ENCODE measurements around the gene TM7SF2. TPM values are rescaled to one million over a fixed set of nuclear protein-coding genes. Genes with fewer than 3 reads are reported as not detected.

Gene TM7SF2
- total RNA-seq, 1 experiment from 2014 or later: 63.8 TPM

DNA sequence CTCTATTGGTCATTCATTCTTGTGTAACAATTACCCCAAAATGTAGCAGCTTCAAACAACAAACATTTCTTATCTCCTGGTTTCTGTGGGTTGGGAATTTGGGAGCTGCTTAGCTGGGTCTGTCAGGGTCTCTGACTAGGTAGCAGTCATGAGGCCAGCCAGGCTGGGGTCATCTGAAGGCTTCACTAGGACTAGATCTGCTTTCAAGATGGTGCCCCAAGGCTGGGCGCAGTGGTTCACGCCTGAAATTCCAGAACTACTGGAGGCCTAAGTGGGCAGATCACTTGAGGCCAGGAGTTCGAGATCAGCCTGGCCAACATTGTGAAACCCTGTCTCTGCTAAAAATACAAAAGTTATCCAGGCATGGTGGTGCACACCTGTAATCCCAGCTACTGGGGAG lies 45.3 kb downstream of the TM7SF2 start:
- ATAC-seq: no peak
- no peak for TF ChIP-seq CBFB (CRISPR knock-in tag; IDR thresholded peaks at IDR 0.05; ENCODE audit: low read depth)
- no peak for TF ChIP-seq CREM (CRISPR knock-in tag; IDR thresholded peaks at IDR 0.05)
- TF ChIP-seq HMGA2 (CRISPR knock-in tag; IDR thresholded peaks at IDR 0.05): no peak
- TF ChIP-seq ETV6 (CRISPR knock-in tag; IDR thresholded peaks at IDR 0.05): no peak
- TF ChIP-seq, protein P1, sequence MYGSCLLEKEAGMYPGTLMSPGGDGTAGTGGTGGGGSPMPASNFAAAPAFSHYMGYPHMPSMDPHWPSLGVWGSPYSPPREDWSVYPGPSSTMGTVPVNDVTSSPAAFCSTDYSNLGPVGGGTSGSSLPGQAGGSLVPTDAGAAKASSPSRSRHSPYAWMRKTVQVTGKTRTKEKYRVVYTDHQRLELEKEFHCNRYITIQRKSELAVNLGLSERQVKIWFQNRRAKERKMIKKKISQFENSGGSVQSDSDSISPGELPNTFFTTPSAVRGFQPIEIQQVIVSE (CRISPR knock-in tag; IDR thresholded peaks at IDR 0.05; ENCODE audit: borderline replicate concordance): no peak
- TF ChIP-seq MYBL2 (CRISPR knock-in tag; IDR thresholded peaks at IDR 0.05): no peak
- no peak for TF ChIP-seq SOX15 (CRISPR knock-in tag; IDR thresholded peaks at IDR 0.05)
- TF ChIP-seq NFE2L1 (CRISPR knock-in tag; IDR thresholded peaks at IDR 0.05): no peak
- TF ChIP-seq, protein P2, sequence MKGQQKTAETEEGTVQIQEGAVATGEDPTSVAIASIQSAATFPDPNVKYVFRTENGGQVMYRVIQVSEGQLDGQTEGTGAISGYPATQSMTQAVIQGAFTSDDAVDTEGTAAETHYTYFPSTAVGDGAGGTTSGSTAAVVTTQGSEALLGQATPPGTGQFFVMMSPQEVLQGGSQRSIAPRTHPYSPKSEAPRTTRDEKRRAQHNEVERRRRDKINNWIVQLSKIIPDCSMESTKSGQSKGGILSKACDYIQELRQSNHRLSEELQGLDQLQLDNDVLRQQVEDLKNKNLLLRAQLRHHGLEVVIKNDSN (CRISPR knock-in tag; IDR thresholded peaks at IDR 0.05): no peak
- no peak for TF ChIP-seq ZNF671 (CRISPR knock-in tag; IDR thresholded peaks at IDR 0.05)
- no peak for TF ChIP-seq EMX1 (CRISPR knock-in tag; IDR thresholded peaks at IDR 0.05)
- no peak for TF ChIP-seq ESRRA (CRISPR knock-in tag; IDR thresholded peaks at IDR 0.05; ENCODE audit: borderline replicate concordance)
- TF ChIP-seq, protein P3, sequence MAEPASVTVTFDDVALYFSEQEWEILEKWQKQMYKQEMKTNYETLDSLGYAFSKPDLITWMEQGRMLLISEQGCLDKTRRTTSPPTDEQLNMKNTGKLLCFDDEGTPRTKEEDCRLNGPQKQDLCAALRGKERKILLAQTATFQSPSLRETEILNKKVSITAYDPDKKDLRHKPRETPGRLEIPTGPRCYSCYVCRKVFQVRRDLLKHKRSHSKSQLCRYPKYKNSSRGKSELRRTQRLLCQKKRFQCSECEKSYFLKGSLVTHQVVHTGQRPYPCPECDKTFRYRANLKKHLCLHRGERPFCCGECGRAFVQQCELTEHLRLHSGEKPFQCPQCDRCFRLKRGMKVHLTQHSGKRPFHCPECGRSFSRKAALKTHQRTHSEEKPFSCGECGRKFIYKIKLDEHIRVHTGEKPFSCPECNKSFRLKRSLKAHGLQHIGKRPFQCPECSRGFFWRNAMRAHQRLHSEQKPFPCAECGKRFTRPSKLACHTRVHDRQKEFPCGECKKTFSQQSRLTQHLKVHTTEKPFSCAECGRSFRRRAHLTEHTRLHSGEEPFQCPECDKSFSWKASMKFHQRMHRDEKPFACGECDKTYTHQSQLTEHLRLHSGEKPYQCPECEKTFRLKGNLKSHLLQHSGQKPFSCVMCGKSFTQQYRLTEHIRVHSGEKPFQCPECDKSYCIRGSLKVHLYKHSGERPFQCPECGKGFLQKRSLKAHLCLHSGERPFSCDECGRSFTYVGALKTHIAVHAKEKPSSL (CRISPR knock-in tag; conservative IDR thresholded peaks at IDR 0.05): no peak
- no peak for TF ChIP-seq IRF2 (CRISPR knock-in tag; IDR thresholded peaks at IDR 0.05; ENCODE audit: borderline replicate concordance, low read depth)
- TF ChIP-seq, protein P4, sequence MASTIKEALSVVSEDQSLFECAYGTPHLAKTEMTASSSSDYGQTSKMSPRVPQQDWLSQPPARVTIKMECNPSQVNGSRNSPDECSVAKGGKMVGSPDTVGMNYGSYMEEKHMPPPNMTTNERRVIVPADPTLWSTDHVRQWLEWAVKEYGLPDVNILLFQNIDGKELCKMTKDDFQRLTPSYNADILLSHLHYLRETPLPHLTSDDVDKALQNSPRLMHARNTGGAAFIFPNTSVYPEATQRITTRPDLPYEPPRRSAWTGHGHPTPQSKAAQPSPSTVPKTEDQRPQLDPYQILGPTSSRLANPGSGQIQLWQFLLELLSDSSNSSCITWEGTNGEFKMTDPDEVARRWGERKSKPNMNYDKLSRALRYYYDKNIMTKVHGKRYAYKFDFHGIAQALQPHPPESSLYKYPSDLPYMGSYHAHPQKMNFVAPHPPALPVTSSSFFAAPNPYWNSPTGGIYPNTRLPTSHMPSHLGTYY (CRISPR knock-in tag; IDR thresholded peaks at IDR 0.05): no peak
- TF ChIP-seq GABPB1 (CRISPR knock-in tag; IDR thresholded peaks at IDR 0.05): no peak
- CTCF ChIA-PET: interaction anchor here (0.7 kb wide), 1 partner anchor 333 kb away, joined by 3 read pairs; no protein-coding TSS in a partner anchor
- Mint-ChIP-seq H3K27me3 (ENCODE audit: low read depth) (peaks cover 23% of the 10 kb centered on the region), H3K27ac (no peak overlapping the region), H3K9me3 (no peaks in the 10 kb centered on the region), H3K4me1 (no peaks in the 10 kb centered on the region), H3K4me3 (no peak overlapping the region), H3K36me3 (no peaks in the 10 kb centered on the region)
- no peak for DNase-seq (ENCODE audit: low spot score)
- POLR2A ChIA-PET: no interaction called here

DNA sequence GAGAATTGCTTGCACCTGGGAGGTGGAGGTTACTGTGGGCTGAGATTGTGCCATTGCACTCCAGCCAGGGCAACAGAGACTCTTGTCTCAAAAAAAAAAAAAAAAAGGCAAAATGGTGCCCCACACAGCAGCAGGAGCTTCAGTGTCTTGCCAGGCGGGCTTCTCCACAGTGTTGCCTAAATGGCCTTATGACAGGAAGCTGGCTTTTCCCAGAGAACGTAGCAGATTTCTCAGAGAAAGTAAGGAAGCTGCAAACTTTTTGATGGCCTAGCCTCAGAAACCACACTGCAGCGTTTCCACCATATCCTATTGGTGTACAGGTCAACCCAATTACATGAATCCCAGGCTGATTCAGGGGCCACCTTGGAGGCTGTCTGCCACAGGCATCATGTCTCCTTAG lies 45.7 kb downstream of the TM7SF2 start:
- Mint-ChIP-seq H3K27me3 (ENCODE audit: low read depth) (peaks cover 21% of the 10 kb centered on the region), H3K4me3 (no peak overlapping the region), H3K27ac (no peak overlapping the region), H3K36me3 (no peaks in the 10 kb centered on the region), H3K4me1 (no peaks in the 10 kb centered on the region), H3K9me3 (no peaks in the 10 kb centered on the region)
- ATAC-seq (no peak), DNase-seq (ENCODE audit: low spot score) (no peak)
- TF ChIP-seq, protein P1 (CRISPR knock-in tag; IDR thresholded peaks at IDR 0.05; ENCODE audit: borderline replicate concordance): no peak
- TF ChIP-seq TCF7 (CRISPR knock-in tag; IDR thresholded peaks at IDR 0.05; ENCODE audit: low read depth) (no peak), ZNF121 (CRISPR knock-in tag; IDR thresholded peaks at IDR 0.05) (no peak), ZNF263 (CRISPR knock-in tag; IDR thresholded peaks at IDR 0.05; ENCODE audit: low read depth) (no peak)
- TF ChIP-seq, protein P5, sequence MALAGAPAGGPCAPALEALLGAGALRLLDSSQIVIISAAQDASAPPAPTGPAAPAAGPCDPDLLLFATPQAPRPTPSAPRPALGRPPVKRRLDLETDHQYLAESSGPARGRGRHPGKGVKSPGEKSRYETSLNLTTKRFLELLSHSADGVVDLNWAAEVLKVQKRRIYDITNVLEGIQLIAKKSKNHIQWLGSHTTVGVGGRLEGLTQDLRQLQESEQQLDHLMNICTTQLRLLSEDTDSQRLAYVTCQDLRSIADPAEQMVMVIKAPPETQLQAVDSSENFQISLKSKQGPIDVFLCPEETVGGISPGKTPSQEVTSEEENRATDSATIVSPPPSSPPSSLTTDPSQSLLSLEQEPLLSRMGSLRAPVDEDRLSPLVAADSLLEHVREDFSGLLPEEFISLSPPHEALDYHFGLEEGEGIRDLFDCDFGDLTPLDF (CRISPR knock-in tag; IDR thresholded peaks at IDR 0.05): no peak
- ChIA-PET CTCF (interaction anchor here (0.7 kb wide), 2 partner anchors 333 to 815 kb away, joined by 3 to 4 read pairs; no protein-coding TSS in a partner anchor), POLR2A (no interaction called here)
